PFSK-1 (cell line): ENCODE measurements around the gene GPC6.

Source experiments
- POLR2AphosphoS5 ChIP-seq: IDR thresholded peaks from 2 replicates; pipeline ENCODE4 v1.6.1; 2012; ENCODE audit warnings: low read depth, mild to moderate bottlenecking, control low read depth, low read length, moderate library complexity
- TAF1 ChIP-seq: IDR thresholded peaks from 2 replicates; pipeline ENCODE4 v1.6.1; 2012; ENCODE audit warnings: low read length, control low read depth, borderline replicate concordance; ENCODE audit not compliant: insufficient read depth
- TF ChIP-seq, protein P1 (sequence below), 2 experiments: IDR thresholded peaks; 2 replicates each; pipeline versions ENCODE4 v1.6.1 to v1.8.0; 2011 to 2012; ENCODE audit warnings: low read depth in 2 of 2, low read length in 2 of 2, control low read depth in 1 of 2, inconsistent platforms in 1 of 2, mild to moderate bottlenecking in 1 of 2, moderate library complexity in 1 of 2; ENCODE audit not compliant: insufficient read depth in 1 of 2

DNA sequence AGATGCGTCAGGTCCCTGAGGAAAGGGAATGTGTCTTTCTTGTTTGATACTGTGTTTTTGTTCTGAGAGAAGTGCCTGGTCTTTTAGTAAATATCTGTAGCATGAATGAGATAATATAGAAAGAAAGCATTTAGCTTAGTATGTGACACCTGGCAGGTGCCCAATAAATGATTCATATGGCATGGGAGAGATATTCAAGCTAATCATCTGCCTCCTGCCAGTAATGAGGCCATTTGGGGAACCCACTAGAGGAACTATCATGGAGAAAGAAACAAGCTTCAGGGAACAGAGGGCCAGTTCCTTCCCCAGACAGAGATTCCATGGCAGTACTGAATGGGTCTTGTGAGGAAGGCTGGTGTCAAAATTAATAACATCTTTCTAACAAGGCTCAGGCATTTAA lies 648.9 kb downstream of the GPC6 start:
- TF ChIP-seq POLR2AphosphoS5 = no peak
- no peak for TF ChIP-seq TAF1
- TF ChIP-seq, protein P1, sequence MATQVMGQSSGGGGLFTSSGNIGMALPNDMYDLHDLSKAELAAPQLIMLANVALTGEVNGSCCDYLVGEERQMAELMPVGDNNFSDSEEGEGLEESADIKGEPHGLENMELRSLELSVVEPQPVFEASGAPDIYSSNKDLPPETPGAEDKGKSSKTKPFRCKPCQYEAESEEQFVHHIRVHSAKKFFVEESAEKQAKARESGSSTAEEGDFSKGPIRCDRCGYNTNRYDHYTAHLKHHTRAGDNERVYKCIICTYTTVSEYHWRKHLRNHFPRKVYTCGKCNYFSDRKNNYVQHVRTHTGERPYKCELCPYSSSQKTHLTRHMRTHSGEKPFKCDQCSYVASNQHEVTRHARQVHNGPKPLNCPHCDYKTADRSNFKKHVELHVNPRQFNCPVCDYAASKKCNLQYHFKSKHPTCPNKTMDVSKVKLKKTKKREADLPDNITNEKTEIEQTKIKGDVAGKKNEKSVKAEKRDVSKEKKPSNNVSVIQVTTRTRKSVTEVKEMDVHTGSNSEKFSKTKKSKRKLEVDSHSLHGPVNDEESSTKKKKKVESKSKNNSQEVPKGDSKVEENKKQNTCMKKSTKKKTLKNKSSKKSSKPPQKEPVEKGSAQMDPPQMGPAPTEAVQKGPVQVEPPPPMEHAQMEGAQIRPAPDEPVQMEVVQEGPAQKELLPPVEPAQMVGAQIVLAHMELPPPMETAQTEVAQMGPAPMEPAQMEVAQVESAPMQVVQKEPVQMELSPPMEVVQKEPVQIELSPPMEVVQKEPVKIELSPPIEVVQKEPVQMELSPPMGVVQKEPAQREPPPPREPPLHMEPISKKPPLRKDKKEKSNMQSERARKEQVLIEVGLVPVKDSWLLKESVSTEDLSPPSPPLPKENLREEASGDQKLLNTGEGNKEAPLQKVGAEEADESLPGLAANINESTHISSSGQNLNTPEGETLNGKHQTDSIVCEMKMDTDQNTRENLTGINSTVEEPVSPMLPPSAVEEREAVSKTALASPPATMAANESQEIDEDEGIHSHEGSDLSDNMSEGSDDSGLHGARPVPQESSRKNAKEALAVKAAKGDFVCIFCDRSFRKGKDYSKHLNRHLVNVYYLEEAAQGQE (IDR thresholded peaks at IDR 0.05; ENCODE audit: insufficient read depth in 1 of 2, low read depth in 2 of 2, low read length in 2 of 2) = no peak
